GM10266 (cell line): Measurements from ENCODE around the gene NPPA.

Experiments used
- DNase-seq: peaks from one replicate; pipeline ENCODE4 v3.0.0; 2012; ENCODE audit errors: extremely low spot score
- TF ChIP-seq, protein P1 (sequence below): IDR thresholded peaks from 2 replicates; pipeline ENCODE4 v1.5.1; 2012; ENCODE audit warnings: mild to moderate bottlenecking, low read depth; ENCODE audit not compliant: control insufficient read depth, insufficient read depth; ENCODE audit errors: missing control alignments

NPPA gene

DNA sequence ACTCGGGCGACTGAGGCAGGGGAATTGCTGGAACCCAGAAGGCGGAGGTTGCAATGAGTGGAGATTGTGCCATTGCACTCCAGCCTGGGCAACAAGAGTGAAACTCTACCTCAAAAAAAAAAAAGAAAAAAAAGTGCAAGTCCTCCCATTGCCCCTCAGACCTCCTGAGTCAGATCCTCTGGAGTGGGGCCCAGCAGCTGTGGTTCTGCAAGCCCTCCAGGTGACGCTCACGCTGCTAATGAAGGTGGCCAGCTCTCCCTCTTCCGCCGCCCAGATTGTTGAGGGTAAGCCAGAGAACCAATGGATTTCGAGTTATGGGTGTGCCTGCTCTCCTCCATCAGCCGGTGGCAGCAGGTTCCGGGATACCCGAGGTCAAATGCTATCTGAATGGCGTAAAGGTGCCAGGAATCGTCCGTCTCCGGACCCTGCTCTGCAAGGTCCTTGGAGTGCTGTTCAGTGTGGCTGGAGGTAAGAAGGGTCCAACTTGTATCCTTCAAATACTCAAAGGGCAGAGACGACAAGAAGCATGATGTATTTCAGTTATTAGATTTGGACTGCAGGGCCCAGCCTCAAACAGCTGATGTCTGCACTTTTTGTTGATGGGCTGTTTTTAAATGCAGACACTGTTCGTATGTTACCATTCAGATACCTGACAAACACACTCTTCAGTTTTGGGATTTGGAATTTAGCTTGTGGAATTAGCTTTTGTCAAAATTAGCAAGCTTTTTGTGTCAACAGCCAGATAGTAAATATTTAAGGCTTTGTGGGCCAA is 24.0 kb downstream of the NPPA start:
- DNase-seq, result no peak
- TF ChIP-seq, protein P1, sequence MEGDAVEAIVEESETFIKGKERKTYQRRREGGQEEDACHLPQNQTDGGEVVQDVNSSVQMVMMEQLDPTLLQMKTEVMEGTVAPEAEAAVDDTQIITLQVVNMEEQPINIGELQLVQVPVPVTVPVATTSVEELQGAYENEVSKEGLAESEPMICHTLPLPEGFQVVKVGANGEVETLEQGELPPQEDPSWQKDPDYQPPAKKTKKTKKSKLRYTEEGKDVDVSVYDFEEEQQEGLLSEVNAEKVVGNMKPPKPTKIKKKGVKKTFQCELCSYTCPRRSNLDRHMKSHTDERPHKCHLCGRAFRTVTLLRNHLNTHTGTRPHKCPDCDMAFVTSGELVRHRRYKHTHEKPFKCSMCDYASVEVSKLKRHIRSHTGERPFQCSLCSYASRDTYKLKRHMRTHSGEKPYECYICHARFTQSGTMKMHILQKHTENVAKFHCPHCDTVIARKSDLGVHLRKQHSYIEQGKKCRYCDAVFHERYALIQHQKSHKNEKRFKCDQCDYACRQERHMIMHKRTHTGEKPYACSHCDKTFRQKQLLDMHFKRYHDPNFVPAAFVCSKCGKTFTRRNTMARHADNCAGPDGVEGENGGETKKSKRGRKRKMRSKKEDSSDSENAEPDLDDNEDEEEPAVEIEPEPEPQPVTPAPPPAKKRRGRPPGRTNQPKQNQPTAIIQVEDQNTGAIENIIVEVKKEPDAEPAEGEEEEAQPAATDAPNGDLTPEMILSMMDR, result no peak

- no peak for DNase-seq
- TF ChIP-seq, protein P1, result no peak
Measured at GRCh38 chr1:11822091-11822490, 25.5 kb downstream of the NPPA start.

DNA sequence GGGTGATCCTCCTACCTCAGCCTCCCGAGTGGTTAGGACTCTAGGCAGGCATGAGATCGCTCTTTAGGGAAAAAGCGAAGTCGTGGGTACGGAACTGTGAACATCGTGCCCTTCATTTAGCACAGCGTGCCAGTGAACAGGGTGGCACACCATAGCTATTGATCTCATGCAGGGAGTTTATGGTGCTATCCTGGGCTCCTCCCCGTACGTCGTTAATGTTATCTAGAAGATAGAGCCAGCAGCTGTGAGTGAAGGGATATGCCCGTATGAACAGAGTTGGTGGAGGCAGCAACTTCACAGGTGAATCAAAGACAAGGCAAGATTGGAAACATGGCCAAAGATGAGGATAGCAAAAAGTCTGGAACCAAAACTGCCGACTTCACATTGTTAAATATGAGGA is 30.4 kb downstream of the NPPA start:
- no peak for DNase-seq
- TF ChIP-seq, protein P1, result no peak

DNA sequence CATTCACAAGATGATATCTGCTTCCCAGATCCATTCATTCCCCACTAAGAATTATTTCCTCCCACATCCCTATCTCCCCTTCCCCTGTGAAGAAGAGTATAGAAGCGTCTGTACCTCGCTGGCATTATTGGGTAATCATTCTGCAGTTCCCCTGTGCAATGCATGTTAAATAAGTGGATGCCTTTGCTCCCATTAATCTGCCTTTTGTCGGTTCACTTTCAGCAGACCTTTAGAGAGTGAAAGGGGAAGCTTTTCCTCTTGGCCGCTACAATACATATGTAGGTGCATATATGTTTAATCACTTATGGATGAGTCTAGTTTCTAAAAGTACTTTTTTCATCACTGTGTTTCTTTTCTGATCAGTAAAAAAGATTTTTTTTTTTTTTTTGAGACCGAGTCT is 34.6 kb downstream of the NPPA start:
- TF ChIP-seq, protein P1, result no peak
- no peak for DNase-seq

- TF ChIP-seq, protein P1, result no peak
- DNase-seq, result no peak
Measured at GRCh38 chr1:11807133-11807532, 40.5 kb downstream of the NPPA start.

GRCh38 chr1:11806307-11806936 is 41.2 kb downstream of the NPPA start:
- TF ChIP-seq, protein P1, result no peak
- no peak for DNase-seq
